T-helper 2 cell treated with Interferon-gamma antibody and Interleukin-4, amounts not matched to agents 5 μg/mL and 100 μg/mL, for 36 hours (primary cell): ENCODE measurements around the gene HBZ.
"Not testable (repeated sequence)": the region's sequence is repeated elsewhere in the genome, so short reads cannot be mapped to it uniquely, and the experiment has no call there.

Experiments used
- DNase-seq: peaks from one replicate; pipeline ENCODE4 v3.0.0; 2021; ENCODE audit warnings: low spot score
- H3K27ac Mint-ChIP-seq: one replicate; pipeline ENCODE4 v1.8.0; 2021; ENCODE audit warnings: mild to moderate bottlenecking, mixed read lengths
- H3K27me3 Mint-ChIP-seq: one replicate; pipeline ENCODE4 v1.8.0; 2021; ENCODE audit warnings: low read depth, mixed read lengths
- H3K36me3 Mint-ChIP-seq: one replicate; pipeline ENCODE4 v1.8.0; 2021; ENCODE audit warnings: low read depth, mixed read lengths
- H3K4me1 Mint-ChIP-seq: one replicate; pipeline ENCODE4 v1.8.0; 2021; ENCODE audit warnings: low read depth, mixed read lengths
- H3K4me3 Mint-ChIP-seq: one replicate; pipeline ENCODE4 v1.8.0; 2022; ENCODE audit warnings: mild to moderate bottlenecking, moderate library complexity, mixed read lengths
- H3K9me3 Mint-ChIP-seq: one replicate; pipeline ENCODE4 v1.8.0; 2021; ENCODE audit warnings: mixed read lengths

HBZ gene

DNA sequence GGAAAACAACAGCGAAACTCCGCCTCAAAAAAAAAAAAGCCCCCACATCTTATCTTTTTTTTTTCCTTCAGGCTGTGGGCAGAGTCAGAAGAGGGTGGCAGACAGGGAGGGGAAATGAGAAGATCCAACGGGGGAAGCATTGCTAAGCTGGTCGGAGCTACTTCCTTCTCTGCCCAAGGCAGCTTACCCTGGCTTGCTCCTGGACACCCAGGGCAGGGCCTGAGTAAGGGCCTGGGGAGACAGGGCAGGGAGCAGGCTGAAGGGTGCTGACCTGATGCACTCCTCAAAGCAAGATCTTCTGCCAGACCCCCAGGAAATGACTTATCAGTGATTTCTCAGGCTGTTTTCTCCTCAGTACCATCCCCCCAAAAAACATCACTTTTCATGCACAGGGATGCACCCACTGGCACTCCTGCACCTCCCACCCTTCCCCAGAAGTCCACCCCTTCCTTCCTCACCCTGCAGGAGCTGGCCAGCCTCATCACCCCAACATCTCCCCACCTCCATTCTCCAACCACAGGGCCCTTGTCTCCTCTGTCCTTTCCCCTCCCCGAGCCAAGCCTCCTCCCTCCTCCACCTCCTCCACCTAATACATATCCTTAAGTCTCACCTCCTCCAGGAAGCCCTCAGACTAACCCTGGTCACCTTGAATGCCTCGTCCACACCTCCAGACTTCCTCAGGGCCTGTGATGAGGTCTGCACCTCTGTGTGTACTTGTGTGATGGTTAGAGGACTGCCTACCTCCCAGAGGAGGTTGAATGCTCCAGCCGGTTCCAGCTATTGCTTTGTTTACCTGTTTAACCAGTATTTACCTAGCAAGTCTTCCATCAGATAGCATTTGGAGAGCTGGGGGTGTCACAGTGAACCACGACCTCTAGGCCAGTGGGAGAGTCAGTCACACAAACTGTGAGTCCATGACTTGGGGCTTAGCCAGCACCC, 22.8 kb downstream of the HBZ start:
- no peaks in the 10 kb centered on the region for H3K9me3 Mint-ChIP-seq
- no peak for DNase-seq
- peaks cover 64% of the 10 kb centered on the region for H3K27me3 Mint-ChIP-seq
- H3K4me1 Mint-ChIP-seq = peaks cover 2% of the 10 kb centered on the region
- H3K4me3 Mint-ChIP-seq = peak overlapping the region; percentile 42
- no peak overlapping the region for H3K27ac Mint-ChIP-seq
- no peaks in the 10 kb centered on the region for H3K36me3 Mint-ChIP-seq

DNA sequence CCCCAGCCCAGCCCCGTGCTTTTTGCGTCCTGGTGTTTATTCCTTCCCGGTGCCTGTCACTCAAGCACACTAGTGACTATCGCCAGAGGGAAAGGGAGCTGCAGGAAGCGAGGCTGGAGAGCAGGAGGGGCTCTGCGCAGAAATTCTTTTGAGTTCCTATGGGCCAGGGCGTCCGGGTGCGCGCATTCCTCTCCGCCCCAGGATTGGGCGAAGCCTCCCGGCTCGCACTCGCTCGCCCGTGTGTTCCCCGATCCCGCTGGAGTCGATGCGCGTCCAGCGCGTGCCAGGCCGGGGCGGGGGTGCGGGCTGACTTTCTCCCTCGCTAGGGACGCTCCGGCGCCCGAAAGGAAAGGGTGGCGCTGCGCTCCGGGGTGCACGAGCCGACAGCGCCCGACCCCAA, 23.6 kb downstream of the HBZ start:
- H3K36me3 Mint-ChIP-seq, H3K27ac Mint-ChIP-seq, DNase-seq, H3K4me1 Mint-ChIP-seq, H3K4me3 Mint-ChIP-seq, H3K9me3 Mint-ChIP-seq: not testable (repeated sequence)
- H3K27me3 Mint-ChIP-seq = peaks cover 59% of the 10 kb centered on the region

DNA sequence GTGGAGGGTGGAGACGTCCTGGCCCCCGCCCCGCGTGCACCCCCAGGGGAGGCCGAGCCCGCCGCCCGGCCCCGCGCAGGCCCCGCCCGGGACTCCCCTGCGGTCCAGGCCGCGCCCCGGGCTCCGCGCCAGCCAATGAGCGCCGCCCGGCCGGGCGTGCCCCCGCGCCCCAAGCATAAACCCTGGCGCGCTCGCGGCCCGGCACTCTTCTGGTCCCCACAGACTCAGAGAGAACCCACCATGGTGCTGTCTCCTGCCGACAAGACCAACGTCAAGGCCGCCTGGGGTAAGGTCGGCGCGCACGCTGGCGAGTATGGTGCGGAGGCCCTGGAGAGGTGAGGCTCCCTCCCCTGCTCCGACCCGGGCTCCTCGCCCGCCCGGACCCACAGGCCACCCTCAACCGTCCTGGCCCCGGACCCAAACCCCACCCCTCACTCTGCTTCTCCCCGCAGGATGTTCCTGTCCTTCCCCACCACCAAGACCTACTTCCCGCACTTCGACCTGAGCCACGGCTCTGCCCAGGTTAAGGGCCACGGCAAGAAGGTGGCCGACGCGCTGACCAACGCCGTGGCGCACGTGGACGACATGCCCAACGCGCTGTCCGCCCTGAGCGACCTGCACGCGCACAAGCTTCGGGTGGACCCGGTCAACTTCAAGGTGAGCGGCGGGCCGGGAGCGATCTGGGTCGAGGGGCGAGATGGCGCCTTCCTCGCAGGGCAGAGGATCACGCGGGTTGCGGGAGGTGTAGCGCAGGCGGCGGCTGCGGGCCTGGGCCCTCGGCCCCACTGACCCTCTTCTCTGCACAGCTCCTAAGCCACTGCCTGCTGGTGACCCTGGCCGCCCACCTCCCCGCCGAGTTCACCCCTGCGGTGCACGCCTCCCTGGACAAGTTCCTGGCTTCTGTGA, 24.3 kb downstream of the HBZ start, which contains the start of gene HBA1:
HBA1 (plus strand) TSS at position 204 of the 906 bp plus-strand sequence; CDS start at position 241, 37 bp downstream.
- peaks cover 53% of the 10 kb centered on the region for H3K27me3 Mint-ChIP-seq
- not testable (repeated sequence) for DNase-seq, H3K27ac Mint-ChIP-seq, H3K4me1 Mint-ChIP-seq, H3K9me3 Mint-ChIP-seq, H3K4me3 Mint-ChIP-seq, H3K36me3 Mint-ChIP-seq

DNA sequence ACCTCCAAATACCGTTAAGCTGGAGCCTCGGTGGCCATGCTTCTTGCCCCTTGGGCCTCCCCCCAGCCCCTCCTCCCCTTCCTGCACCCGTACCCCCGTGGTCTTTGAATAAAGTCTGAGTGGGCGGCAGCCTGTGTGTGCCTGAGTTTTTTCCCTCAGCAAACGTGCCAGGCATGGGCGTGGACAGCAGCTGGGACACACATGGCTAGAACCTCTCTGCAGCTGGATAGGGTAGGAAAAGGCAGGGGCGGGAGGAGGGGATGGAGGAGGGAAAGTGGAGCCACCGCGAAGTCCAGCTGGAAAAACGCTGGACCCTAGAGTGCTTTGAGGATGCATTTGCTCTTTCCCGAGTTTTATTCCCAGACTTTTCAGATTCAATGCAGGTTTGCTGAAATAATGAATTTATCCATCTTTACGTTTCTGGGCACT, 25.0 kb downstream of the HBZ start:
- Mint-ChIP-seq H3K4me3 (peak overlapping the region; percentile 29), H3K9me3 (no peaks in the 10 kb centered on the region), H3K27me3 (peaks cover 50% of the 10 kb centered on the region), H3K27ac (no peak overlapping the region), H3K4me1 (peaks cover 2% of the 10 kb centered on the region), H3K36me3 (no peaks in the 10 kb centered on the region)
- DNase-seq = no peak

DNA sequence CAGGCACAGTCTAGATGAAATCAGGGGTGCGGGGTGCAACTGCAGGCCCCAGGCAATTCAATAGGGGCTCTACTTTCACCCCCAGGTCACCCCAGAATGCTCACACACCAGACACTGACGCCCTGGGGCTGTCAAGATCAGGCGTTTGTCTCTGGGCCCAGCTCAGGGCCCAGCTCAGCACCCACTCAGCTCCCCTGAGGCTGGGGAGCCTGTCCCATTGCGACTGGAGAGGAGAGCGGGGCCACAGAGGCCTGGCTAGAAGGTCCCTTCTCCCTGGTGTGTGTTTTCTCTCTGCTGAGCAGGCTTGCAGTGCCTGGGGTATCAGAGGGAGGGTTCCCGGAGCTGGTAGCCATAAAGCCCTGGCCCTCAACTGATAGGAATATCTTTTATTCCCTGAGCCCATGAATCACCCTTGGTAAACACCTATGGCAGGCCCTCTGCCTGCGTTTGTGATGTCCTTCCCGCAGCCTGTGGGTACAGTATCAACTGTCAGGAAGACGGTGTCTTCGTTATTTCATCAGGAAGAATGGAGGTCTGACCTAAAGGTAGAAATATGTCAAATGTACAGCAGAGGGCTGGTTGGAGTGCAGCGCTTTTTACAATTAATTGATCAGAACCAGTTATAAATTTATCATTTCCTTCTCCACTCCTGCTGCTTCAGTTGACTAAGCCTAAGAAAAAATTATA, 25.7 kb downstream of the HBZ start:
- Mint-ChIP-seq H3K27ac (no peak overlapping the region), H3K27me3 (peaks cover 50% of the 10 kb centered on the region), H3K4me3 (peak overlapping the region; percentile 29)

DNA sequence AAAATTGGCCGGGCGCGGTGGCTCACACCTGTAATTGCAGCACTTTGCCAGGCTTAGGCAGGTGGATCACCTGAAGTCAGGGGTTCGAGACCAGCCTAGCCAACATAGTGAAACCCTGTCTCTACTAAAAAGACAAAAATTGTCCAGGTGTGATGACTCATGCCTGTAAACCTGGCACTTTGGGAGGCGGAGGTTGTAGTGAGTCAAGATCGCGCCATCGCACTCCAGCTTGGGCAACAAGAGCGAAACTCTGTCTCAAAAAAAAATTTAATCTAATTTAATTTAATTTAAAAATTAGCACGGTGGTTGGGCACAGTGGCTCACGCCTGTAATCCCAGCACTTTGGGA, 26.2 kb downstream of the HBZ start:
- no peak overlapping the region for H3K27ac Mint-ChIP-seq
- H3K9me3 Mint-ChIP-seq = no peaks in the 10 kb centered on the region
- no peak overlapping the region for H3K4me3 Mint-ChIP-seq
- H3K36me3 Mint-ChIP-seq = no peaks in the 10 kb centered on the region
- DNase-seq = no peak
- H3K4me1 Mint-ChIP-seq = peaks cover 2% of the 10 kb centered on the region
- H3K27me3 Mint-ChIP-seq = peaks cover 45% of the 10 kb centered on the region

More for the DNA sequence above, 25.7 kb downstream of the HBZ start:
- H3K4me1 Mint-ChIP-seq = peaks cover 2% of the 10 kb centered on the region
- no peaks in the 10 kb centered on the region for H3K9me3 Mint-ChIP-seq
- no peaks in the 10 kb centered on the region for H3K36me3 Mint-ChIP-seq
- no peak for DNase-seq

DNA sequence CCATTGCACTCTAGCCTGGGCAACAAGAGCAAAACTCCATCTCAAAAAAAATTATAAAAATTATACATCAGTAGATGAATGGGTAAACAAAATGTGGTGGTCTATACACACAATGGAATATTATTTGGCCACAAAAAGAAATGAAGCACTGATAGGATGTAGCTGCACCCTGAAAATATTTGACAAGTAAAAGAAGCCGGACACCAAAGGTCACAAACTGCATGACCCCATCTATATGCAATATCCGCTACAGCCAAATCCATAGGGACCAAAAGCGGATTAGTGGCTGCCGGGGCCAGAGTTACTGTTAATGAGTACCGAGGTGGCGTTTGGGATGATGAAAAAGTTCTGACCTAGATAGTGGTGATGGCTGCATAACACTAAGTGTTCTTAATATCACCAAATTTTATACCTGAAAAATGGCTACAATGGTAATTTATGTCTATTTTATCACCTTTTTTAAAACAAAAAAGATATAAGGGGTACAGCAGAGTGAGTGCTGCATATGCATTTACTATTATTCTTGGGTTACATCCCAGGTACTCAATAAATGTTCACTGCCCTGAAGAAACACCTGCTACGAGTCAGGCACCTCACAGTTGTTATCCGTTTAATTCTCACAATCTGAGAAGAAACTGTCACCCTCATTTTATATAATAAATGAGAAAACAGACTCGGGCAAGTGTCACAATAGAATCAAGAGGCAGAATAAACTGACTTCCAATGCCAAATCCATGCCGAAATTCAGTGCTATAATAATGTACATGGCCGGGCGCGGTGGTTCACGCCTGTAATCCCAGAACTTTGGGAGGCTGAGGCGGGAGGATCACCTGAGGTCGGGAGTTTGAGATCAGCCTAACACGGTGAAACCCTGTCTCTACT, 27.0 kb downstream of the HBZ start:
- H3K9me3 Mint-ChIP-seq = no peaks in the 10 kb centered on the region
- H3K4me3 Mint-ChIP-seq = peak overlapping the region; percentile 36
- H3K36me3 Mint-ChIP-seq = no peaks in the 10 kb centered on the region
- DNase-seq = no peak
- peaks cover 41% of the 10 kb centered on the region for H3K27me3 Mint-ChIP-seq
- H3K4me1 Mint-ChIP-seq = peaks cover 2% of the 10 kb centered on the region
- no peak overlapping the region for H3K27ac Mint-ChIP-seq

DNA sequence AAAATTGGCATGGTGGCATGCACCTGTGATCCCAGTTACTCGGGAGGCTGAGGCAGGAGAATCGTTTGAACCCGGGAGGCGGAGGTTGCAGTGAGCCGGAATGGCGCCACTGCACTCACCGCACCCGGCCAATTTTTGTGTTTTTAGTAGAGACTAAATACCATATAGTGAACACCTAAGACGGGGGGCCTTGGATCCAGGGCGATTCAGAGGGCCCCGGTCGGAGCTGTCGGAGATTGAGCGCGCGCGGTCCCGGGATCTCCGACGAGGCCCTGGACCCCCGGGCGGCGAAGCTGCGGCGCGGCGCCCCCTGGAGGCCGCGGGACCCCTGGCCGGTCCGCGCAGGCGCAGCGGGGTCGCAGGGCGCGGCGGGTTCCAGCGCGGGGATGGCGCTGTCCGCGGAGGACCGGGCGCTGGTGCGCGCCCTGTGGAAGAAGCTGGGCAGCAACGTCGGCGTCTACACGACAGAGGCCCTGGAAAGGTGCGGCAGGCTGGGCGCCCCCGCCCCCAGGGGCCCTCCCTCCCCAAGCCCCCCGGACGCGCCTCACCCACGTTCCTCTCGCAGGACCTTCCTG, 27.7 kb downstream of the HBZ start, which contains the start of gene HBQ1:
HBQ1 (plus strand) TSS at position 359 of the 575 bp plus-strand sequence; CDS start at position 387, 28 bp downstream.
- peak; percentile 27 for DNase-seq
- Mint-ChIP-seq H3K27me3 (peaks cover 33% of the 10 kb centered on the region), H3K27ac (no peak within 1 kb of the TSS), H3K9me3 (no peaks in the 10 kb centered on the region), H3K4me1 (no peaks in the 10 kb centered on the region), H3K4me3 (peak within 1 kb of the TSS; percentile 36), H3K36me3 (peaks cover 2% of the 10 kb centered on the region)

DNA sequence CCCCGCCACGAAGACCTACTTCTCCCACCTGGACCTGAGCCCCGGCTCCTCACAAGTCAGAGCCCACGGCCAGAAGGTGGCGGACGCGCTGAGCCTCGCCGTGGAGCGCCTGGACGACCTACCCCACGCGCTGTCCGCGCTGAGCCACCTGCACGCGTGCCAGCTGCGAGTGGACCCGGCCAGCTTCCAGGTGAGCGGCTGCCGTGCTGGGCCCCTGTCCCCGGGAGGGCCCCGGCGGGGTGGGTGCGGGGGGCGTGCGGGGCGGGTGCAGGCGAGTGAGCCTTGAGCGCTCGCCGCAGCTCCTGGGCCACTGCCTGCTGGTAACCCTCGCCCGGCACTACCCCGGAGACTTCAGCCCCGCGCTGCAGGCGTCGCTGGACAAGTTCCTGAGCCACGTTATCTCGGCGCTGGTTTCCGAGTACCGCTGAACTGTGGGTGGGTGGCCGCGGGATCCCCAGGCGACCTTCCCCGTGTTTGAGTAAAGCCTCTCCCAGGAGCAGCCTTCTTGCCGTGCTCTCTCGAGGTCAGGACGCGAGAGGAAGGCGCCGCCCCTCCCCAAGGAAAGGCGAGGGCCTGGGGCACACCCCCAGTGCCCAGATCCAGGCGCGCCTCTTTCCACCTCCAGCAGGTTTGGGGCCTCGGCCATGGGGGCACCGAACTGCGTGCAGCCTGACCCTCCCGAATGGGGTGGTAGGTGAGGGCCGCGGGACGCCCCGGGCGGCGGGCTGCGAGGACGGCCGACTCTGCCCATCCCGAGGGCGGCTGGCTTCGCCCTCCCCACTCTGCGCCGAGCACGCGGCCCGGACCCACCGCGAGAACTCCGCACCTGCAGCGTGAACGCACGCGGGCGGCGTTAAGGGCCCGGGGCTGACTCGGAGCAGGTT, 28.5 kb downstream of the HBZ start:
- Mint-ChIP-seq H3K36me3 (peaks cover 7% of the 10 kb centered on the region), H3K27ac (no peak overlapping the region), H3K9me3 (no peaks in the 10 kb centered on the region), H3K4me3 (peak overlapping the region; percentile 36), H3K4me1 (no peaks in the 10 kb centered on the region), H3K27me3 (peaks cover 28% of the 10 kb centered on the region)
- DNase-seq = peak; percentile 81

DNA sequence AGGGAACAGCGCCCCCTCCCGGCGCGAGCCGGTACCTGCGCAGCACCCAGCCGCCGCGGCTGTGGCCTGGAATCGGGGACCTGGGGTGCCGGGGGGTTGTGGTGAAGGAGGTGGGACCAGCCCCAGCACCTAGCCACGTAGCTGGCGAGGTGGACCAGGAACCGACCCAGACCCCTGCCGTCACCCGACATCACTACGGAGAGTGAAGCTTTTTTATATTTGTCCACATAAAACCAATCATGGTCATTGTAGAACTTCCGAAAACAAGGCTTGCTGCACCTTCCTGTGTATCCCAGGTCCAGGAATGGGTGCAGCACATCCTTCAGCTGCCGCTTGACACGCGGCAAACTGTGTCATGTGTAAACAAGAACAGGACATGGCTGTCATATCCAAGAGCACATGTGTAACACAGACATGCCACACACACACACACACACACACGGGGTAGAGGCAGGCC, 29.1 kb downstream of the HBZ start:
- no peak overlapping the region for H3K27ac Mint-ChIP-seq
- H3K4me3 Mint-ChIP-seq = no peak overlapping the region
- peaks cover 7% of the 10 kb centered on the region for H3K36me3 Mint-ChIP-seq
- no peaks in the 10 kb centered on the region for H3K9me3 Mint-ChIP-seq
- DNase-seq = no peak
- H3K27me3 Mint-ChIP-seq = peaks cover 28% of the 10 kb centered on the region
- H3K4me1 Mint-ChIP-seq = no peaks in the 10 kb centered on the region

DNA sequence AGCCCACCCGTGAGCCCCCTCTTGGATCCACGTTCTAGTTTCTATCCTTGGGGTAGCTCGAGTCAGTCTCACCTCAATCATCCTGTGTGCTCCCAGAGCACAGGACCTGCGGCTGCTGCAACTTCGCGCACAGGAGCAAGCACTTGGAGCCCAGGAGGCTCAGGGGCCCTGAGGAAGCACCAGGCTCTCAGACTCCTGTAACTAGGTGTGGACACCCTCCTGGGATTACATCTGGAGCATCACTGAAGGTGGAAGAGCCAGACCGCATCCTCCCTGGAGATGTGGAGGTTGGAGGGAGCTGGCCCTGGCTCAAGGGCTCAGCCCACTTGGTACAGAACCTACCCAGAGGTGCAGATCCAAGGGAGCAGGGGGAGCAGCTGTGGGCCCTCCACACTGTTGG, 30.6 kb downstream of the HBZ start:
- Mint-ChIP-seq H3K27ac (no peak overlapping the region), H3K9me3 (no peaks in the 10 kb centered on the region), H3K4me1 (no peaks in the 10 kb centered on the region), H3K36me3 (peaks cover 10% of the 10 kb centered on the region), H3K4me3 (no peak overlapping the region), H3K27me3 (peaks cover 18% of the 10 kb centered on the region)
- no peak for DNase-seq

DNA sequence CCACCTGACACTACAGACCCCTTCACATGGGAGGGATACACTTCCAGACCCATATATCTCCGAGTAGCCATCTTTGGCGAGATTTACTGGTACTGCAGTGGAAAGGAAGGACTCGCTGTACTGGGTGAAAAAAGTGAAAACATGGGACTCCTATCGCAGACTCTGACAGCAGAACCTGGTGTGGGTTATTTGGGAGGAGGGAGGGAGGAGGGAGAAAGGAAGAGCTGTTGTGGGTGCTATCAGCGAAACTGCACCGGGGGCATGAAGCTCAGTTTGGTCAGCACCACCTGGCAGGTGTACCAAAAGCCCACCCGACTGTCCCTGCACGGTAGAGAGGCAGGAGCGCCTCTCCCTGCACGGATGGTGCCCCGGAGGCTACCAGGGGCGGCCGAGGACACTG, 32.8 kb downstream of the HBZ start:
- H3K4me1 Mint-ChIP-seq = no peaks in the 10 kb centered on the region
- H3K27me3 Mint-ChIP-seq = no peaks in the 10 kb centered on the region
- H3K27ac Mint-ChIP-seq = no peak overlapping the region
- no peak for DNase-seq
- no peaks in the 10 kb centered on the region for H3K9me3 Mint-ChIP-seq
- H3K4me3 Mint-ChIP-seq = no peak overlapping the region
- H3K36me3 Mint-ChIP-seq = peaks cover 26% of the 10 kb centered on the region
